K562 (cell line): ENCODE measurements around the gene MIDN. TPM values are rescaled to one million over a fixed set of nuclear protein-coding genes. Genes with fewer than 3 reads are reported as not detected.

Experiments used
- ARID1B ChIP-seq: fragments of 450-650 bp; IDR thresholded peaks from 2 replicates; pipeline ENCODE4 v1.6.1; 2016; ENCODE audit warnings: antibody characterized with exemption, mild to moderate bottlenecking, inconsistent platforms
- CAMTA2 ChIP-seq: fragments of 250-450 bp; sonication (Bioruptor Pico); conservative IDR thresholded peaks from 2 replicates; pipeline ENCODE4 v1.5.1; 2022
- CHD4 ChIP-seq: fragments of 200-600 bp; sonication (generic); IDR thresholded peaks from 3 replicates; pipeline ENCODE4 v1.6.1; 2012; ENCODE audit warnings: low read depth, mild to moderate bottlenecking, mixed read lengths, low read length, inconsistent platforms; ENCODE audit not compliant: insufficient read depth, insufficient replicate concordance, poor library complexity, severe bottlenecking
- COPS2 ChIP-seq: fragments of 450-650 bp; conservative IDR thresholded peaks from 2 replicates; pipeline ENCODE4 v1.6.1; 2016; ENCODE audit warnings: mild to moderate bottlenecking, moderate library complexity
- PCBP1 ChIP-seq: fragments of 200-400 bp; formaldehyde crosslinking; IDR thresholded peaks from 2 replicates; pipeline ENCODE4 v1.6.1; 2018; ENCODE audit warnings: mild to moderate bottlenecking, low read depth, low read length; ENCODE audit not compliant: poor library complexity, severe bottlenecking
- PHF8 ChIP-seq: fragments of 200-600 bp; sonication (generic); IDR thresholded peaks from 2 replicates; pipeline ENCODE4 v1.6.1; 2012; ENCODE audit warnings: mixed run types, mild to moderate bottlenecking, inconsistent platforms, low read length, moderate library complexity, borderline replicate concordance
- POLR2AphosphoS5 ChIP-seq: IDR thresholded peaks from 2 replicates; pipeline ENCODE4 v1.6.1; 2011; ENCODE audit warnings: mild to moderate bottlenecking, low read depth, low read length, moderate library complexity; ENCODE audit not compliant: control insufficient read depth, insufficient read depth
- PREB ChIP-seq: sonication (generic); formaldehyde crosslinking; IDR thresholded peaks from 2 replicates; pipeline ENCODE4 v1.8.1; 2023; ENCODE audit warnings: mild to moderate bottlenecking, missing genetic modification reagents
- RBBP5 ChIP-seq: fragments of 200-600 bp; sonication (generic); IDR thresholded peaks from 2 replicates; pipeline ENCODE4 v1.6.1; 2012; ENCODE audit warnings: borderline replicate concordance, mild to moderate bottlenecking, low read length, control low read depth, inconsistent platforms; ENCODE audit not compliant: insufficient read depth, poor library complexity, severe bottlenecking
- RBM39 ChIP-seq: fragments of 200-400 bp; formaldehyde crosslinking; optimal IDR thresholded peaks from 2 replicates; pipeline ENCODE3; 2018; ENCODE audit warnings: low read depth, low read length
- SOX6 ChIP-seq: fragments of 450-650 bp; IDR thresholded peaks from 2 replicates; pipeline ENCODE4 v1.6.1; 2014; ENCODE audit warnings: mild to moderate bottlenecking
- TCF7 ChIP-seq: sonication (generic); IDR thresholded peaks from 2 replicates; pipeline ENCODE4 v1.6.1; 2016; ENCODE audit warnings: antibody characterized with exemption, borderline replicate concordance
- TEAD4 ChIP-seq, 2 experiments: sonication (generic) in 1 of 2; formaldehyde crosslinking in 1 of 2; IDR thresholded peaks; 2 replicates each; pipeline versions ENCODE4 v1.6.1 to v1.8.0; 2012 to 2022; ENCODE audit warnings: borderline replicate concordance in 1 of 2, inconsistent platforms in 1 of 2, low read length in 1 of 2, mild to moderate bottlenecking in 1 of 2, missing genetic modification reagents in 1 of 2
- ZNF133 ChIP-seq: fragments of 250-450 bp; sonication (Bioruptor Pico); IDR thresholded peaks from 2 replicates; pipeline ENCODE4 v1.4.0; 2020; ENCODE audit warnings: mild to moderate bottlenecking
- ZNF263 ChIP-seq: sonication (generic); formaldehyde crosslinking; IDR thresholded peaks from 2 replicates; pipeline ENCODE4 v1.8.0; 2022; ENCODE audit warnings: mild to moderate bottlenecking, missing genetic modification reagents, borderline replicate concordance
- polyA plus RNA-seq, 8 experiments: library from polyadenylated mRNA; depleted of rRNA in 4 of 8; stranded (reverse) in 5 of 8; unstranded in 3 of 8; fragments of >200 nt; fragmentation: Nextera tagmentation in 2 of 8; fragmentation: Illumina TruSeq in 1 of 8; extraction: Ambion mirVana in 2 of 8; extraction: Trizol in 1 of 8; gene quantifications; 2 replicates each; pipeline versions ENCODE4 v1.2.1 to v1.2.3, GENCODE V29; 2011 to 2014; ENCODE audit warnings: inconsistent platforms in 1 of 8, missing spikeins in 1 of 8
- total RNA-seq, 7 experiments: library from RNA; depleted of rRNA in 6 of 7; stranded (reverse); fragments of >200 nt in 6 of 7; fragmentation: Illumina TruSeq in 2 of 7; extraction: Trizol in 2 of 7; gene quantifications; 2 replicates each; pipeline versions ENCODE4 v1.2.1 to v1.2.3, GENCODE V29; 2011 to 2021; ENCODE audit warnings: low replicate concordance in 1 of 7
- TF ChIP-seq, protein P1 (sequence below): fragments of 450-650 bp; formaldehyde crosslinking; conservative IDR thresholded peaks from 2 replicates; pipeline ENCODE4 v1.4.0; 2022; ENCODE audit warnings: mild to moderate bottlenecking, missing genetic modification characterization

MIDN gene
- total and polyA plus RNA-seq, 9 of the 15 experiments (the other 6 are each of a cell fraction or from before 2014, with no cell fraction given): 0.17 to 120 (median 10.1) TPM

DNA sequence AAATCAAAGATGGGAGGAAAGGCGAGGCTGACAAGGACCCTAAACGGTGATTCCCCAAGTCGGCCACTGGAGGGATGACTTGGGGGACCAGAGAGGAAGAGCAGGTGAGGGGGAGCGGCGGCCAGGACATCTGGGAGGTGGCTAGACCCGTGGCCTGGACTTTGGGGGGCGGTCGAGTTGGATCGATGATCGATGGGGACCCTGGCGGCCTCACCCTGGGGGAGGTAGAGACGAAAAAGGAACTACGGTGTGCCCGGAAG lies 13.1 kb downstream of the MIDN start (continued):
- TF ChIP-seq RBM39 (no peak), PCBP1 (no peak), TEAD4 (IDR thresholded peaks at IDR 0.05; ENCODE audit: low read length) (no peak), TEAD4 (CRISPR knock-in tag; IDR thresholded peaks at IDR 0.05; ENCODE audit: borderline replicate concordance) (no peak), PHF8 (peak; percentile 9; the same call in 1 of the 2 replicates), COPS2 (no peak), POLR2AphosphoS5 (no peak), TCF7 (no peak), ZNF263 (CRISPR knock-in tag) (peak; percentile 58; the same call in 1 of the 2 replicates), PREB (CRISPR knock-in tag) (no peak), ZNF133 (CRISPR knock-in tag) (no peak), ARID1B (no peak), RBBP5 (no peak), CHD4 (no peak), SOX6 (no peak), CAMTA2 (CRISPR knock-in tag) (no peak)
- TF ChIP-seq, protein P1, sequence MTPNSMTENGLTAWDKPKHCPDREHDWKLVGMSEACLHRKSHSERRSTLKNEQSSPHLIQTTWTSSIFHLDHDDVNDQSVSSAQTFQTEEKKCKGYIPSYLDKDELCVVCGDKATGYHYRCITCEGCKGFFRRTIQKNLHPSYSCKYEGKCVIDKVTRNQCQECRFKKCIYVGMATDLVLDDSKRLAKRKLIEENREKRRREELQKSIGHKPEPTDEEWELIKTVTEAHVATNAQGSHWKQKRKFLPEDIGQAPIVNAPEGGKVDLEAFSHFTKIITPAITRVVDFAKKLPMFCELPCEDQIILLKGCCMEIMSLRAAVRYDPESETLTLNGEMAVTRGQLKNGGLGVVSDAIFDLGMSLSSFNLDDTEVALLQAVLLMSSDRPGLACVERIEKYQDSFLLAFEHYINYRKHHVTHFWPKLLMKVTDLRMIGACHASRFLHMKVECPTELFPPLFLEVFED (CRISPR knock-in tag): no peak
